WERI-Rb-1 (cell line): ENCODE data around the gene PLPP7.
"Not testable (repeated sequence)": the region's sequence is repeated elsewhere in the genome, so short reads cannot be mapped to it uniquely, and the experiment has no call there.

Source experiments
- DNase-seq: peaks from one replicate; pipeline ENCODE4 v3.0.0-alpha.2; 2020
- H3K27ac ChIP-seq: fragments of 250-450 bp; sonication (Bioruptor Pico); 2 replicates; pipeline ENCODE4 v1.5.1; 2020; ENCODE audit warnings: mild to moderate bottlenecking, moderate library complexity
- H3K27me3 ChIP-seq: fragments of 250-450 bp; sonication (Bioruptor Pico); 2 replicates; pipeline ENCODE4 v1.5.1; 2021; ENCODE audit warnings: mild to moderate bottlenecking, low read depth, moderate library complexity; ENCODE audit not compliant: insufficient read depth, severe bottlenecking
- H3K36me3 ChIP-seq: fragments of 250-450 bp; sonication (Bioruptor Pico); 2 replicates; pipeline ENCODE4 v1.5.1; 2020; ENCODE audit warnings: mild to moderate bottlenecking, moderate library complexity
- H3K4me3 ChIP-seq: 2 replicates; pipeline ENCODE4 v1.5.1; 2011; ENCODE audit warnings: low read depth, mild to moderate bottlenecking, control low read depth, low read length
- H3K9me3 ChIP-seq: fragments of 250-450 bp; sonication (Bioruptor Pico); 2 replicates; pipeline ENCODE4 v1.5.1; 2021; ENCODE audit warnings: mild to moderate bottlenecking, moderate library complexity; ENCODE audit not compliant: severe bottlenecking
- CTCF ChIP-seq: IDR thresholded peaks from 2 replicates; pipeline ENCODE4 v1.5.1; 2011; ENCODE audit warnings: low read depth, mild to moderate bottlenecking, control low read depth, inconsistent platforms, low read length

Gene PLPP7

GRCh38 chr9:131264231-131264630 is 25.3 kb upstream of the PLPP7 start:
- no peak for DNase-seq
- Histone ChIP-seq H3K36me3 (peaks cover 10% of the 10 kb centered on the region), H3K4me3 (no peak overlapping the region), H3K9me3 (no peaks in the 10 kb centered on the region), H3K27me3 (no peaks in the 10 kb centered on the region), H3K27ac (no peak overlapping the region)
- no peak for TF ChIP-seq CTCF

GRCh38 chr9:131266266-131267229 is 23.0 kb upstream of the PLPP7 start:
- Histone ChIP-seq H3K27me3 (no peaks in the 10 kb centered on the region), H3K27ac (no peak overlapping the region), H3K9me3 (no peaks in the 10 kb centered on the region), H3K4me3 (no peak overlapping the region), H3K36me3 (peaks cover 3% of the 10 kb centered on the region; the same call in 1 of the 2 replicates)
- TF ChIP-seq CTCF, result no peak
- no peak for DNase-seq

- Histone ChIP-seq H3K27me3 (no peaks in the 10 kb centered on the region), H3K36me3 (peaks cover 8% of the 10 kb centered on the region), H3K27ac (no peak overlapping the region), H3K4me3 (no peak overlapping the region), H3K9me3 (no peaks in the 10 kb centered on the region)
- TF ChIP-seq CTCF, result no peak
- DNase-seq, result no peak
Observed at GRCh38 chr9:131270171-131271015, 19.1 kb upstream of the PLPP7 start.

GRCh38 chr9:131271016-131271273 is 18.6 kb upstream of the PLPP7 start:
- not testable (repeated sequence) for H3K4me3 ChIP-seq, DNase-seq, H3K27me3 ChIP-seq, H3K36me3 ChIP-seq, H3K9me3 ChIP-seq, H3K27ac ChIP-seq

GRCh38 chr9:131271506-131271931 is 18.0 kb upstream of the PLPP7 start:
- no peak for DNase-seq
- Histone ChIP-seq H3K36me3 (peaks cover 8% of the 10 kb centered on the region), H3K9me3 (no peaks in the 10 kb centered on the region), H3K27ac (no peak overlapping the region), H3K27me3 (no peaks in the 10 kb centered on the region), H3K4me3 (no peak overlapping the region)
- no peak for TF ChIP-seq CTCF

GRCh38 chr9:131272212-131272611 is 17.3 kb upstream of the PLPP7 start:
- no peak overlapping the region for H3K27ac ChIP-seq
- no peaks in the 10 kb centered on the region for H3K9me3 ChIP-seq
- H3K36me3 ChIP-seq, result peaks cover 8% of the 10 kb centered on the region
- H3K4me3 ChIP-seq, result no peak overlapping the region
- no peak for DNase-seq
- no peak for TF ChIP-seq CTCF
- no peaks in the 10 kb centered on the region for H3K27me3 ChIP-seq
